Progenitor cell of endocrine pancreas (in vitro differentiated cells): ENCODE results near the gene ANKRD33. TPM values are rescaled to one million over a fixed set of nuclear protein-coding genes. Genes with fewer than 3 reads are reported as not detected.

Source experiments
- DNase-seq: peaks from one replicate; pipeline ENCODE4 v3.0.0; 2021; ENCODE audit warnings: low spot score; ENCODE audit not compliant: unreplicated experiment
- H3K27ac Mint-ChIP-seq: 2 replicates; pipeline ENCODE4 v1.8.0; 2021; ENCODE audit warnings: mild to moderate bottlenecking, moderate library complexity, mixed read lengths
- H3K27me3 Mint-ChIP-seq: 2 replicates; pipeline ENCODE4 v1.8.0; 2021; ENCODE audit warnings: mixed read lengths
- H3K36me3 Mint-ChIP-seq: 2 replicates; pipeline ENCODE4 v1.8.0; 2022; ENCODE audit warnings: mixed read lengths; ENCODE audit not compliant: insufficient read depth
- H3K4me1 Mint-ChIP-seq: 2 replicates; pipeline ENCODE4 v1.8.0; 2021; ENCODE audit warnings: low read depth, mixed read lengths
- H3K4me3 Mint-ChIP-seq: 2 replicates; pipeline ENCODE4 v1.8.0; 2021; ENCODE audit warnings: low read depth, mild to moderate bottlenecking, moderate library complexity, mixed read lengths
- H3K9me3 Mint-ChIP-seq: 2 replicates; pipeline ENCODE4 v1.8.0; 2021; ENCODE audit warnings: low read depth, mixed read lengths
- total RNA-seq: library from RNA; stranded (reverse); gene quantifications from 2 replicates; pipeline ENCODE4 v1.2.1, GENCODE V29; 2021
- TF ChIP-seq, protein P1 (sequence below): fragments of 200-600 bp; sonication (generic); IDR thresholded peaks from one replicate; pipeline ENCODE4 v1.5.0; 2021; ENCODE audit warnings: antibody characterized with exemption, mild to moderate bottlenecking; ENCODE audit not compliant: unreplicated experiment

Gene ANKRD33
- total RNA-seq, 1 donor from 2014 or later, result 0.14 TPM

DNA sequence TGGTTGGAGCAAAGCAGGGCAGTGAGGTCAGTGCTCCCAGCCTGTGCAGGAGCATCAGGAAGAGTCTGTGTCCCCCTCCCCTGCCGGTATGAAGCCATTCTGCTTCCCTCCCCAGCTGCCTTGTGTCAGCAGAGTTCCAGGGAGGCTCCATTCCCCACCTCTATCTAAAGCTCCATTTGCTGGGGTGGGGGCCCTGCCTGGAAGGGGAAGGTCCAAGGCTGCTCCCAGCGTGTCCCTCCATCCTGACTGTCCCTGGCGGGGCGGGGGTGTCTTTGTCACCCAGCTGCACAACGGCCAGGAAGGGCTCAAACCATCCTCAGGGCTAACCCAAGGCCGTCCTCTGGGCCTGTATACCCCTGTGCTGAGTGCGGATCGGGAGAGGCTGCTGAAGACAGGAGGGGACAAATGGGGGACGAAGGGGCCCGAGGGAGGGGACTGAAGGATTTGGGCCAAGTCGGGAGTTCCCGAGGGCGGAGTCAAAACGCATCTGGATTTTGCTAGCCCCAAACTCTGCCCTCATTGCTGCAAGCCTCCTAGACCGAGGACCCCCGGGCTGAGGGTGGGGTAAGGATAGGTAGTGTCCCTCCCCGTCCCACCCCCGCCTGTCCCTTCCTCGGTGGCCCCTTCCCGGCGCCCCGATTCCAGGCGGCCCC is 18.7 kb downstream of the ANKRD33 start:
- Mint-ChIP-seq H3K4me1 (peaks cover 3% of the 10 kb centered on the region), H3K27me3 (peaks cover 44% of the 10 kb centered on the region), H3K36me3 (no peaks in the 10 kb centered on the region), H3K9me3 (no peaks in the 10 kb centered on the region), H3K4me3 (no peak overlapping the region), H3K27ac (no peak overlapping the region)
- TF ChIP-seq, protein P1, sequence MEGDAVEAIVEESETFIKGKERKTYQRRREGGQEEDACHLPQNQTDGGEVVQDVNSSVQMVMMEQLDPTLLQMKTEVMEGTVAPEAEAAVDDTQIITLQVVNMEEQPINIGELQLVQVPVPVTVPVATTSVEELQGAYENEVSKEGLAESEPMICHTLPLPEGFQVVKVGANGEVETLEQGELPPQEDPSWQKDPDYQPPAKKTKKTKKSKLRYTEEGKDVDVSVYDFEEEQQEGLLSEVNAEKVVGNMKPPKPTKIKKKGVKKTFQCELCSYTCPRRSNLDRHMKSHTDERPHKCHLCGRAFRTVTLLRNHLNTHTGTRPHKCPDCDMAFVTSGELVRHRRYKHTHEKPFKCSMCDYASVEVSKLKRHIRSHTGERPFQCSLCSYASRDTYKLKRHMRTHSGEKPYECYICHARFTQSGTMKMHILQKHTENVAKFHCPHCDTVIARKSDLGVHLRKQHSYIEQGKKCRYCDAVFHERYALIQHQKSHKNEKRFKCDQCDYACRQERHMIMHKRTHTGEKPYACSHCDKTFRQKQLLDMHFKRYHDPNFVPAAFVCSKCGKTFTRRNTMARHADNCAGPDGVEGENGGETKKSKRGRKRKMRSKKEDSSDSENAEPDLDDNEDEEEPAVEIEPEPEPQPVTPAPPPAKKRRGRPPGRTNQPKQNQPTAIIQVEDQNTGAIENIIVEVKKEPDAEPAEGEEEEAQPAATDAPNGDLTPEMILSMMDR, result no peak
- DNase-seq, result no peak

DNA sequence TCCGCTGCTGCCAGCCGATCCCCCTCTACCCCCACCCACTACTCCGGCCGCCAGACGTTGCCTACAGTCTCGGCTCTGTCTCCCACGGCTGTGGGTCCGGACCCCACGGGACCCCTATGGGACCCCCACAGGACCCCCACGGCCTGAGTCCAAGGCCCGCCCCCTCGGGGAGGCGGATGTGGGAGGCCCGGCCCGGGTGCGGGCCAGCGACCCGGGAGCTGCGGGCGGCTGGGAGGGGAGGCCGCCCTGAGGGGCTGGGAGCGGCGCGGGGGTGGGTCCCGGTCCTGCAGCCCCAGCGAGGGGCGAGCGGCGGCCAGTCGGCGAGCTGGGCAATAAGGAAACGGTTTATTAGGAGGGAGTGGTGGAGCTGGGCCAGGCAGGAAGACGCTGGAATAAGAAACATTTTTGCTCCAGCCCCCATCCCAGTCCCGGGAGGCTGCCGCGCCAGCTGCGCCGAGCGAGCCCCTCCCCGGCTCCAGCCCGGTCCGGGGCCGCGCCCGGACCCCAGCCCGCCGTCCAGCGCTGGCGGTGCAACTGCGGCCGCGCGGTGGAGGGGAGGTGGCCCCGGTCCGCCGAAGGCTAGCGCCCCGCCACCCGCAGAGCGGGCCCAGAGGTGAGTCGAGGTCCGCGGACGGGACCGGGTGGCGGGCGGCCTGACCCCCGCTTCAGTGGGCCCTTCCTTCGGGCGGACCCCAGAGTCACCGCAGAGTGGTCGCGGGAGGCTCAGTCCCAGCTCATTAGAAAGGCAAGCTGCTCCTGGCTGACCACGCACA is 19.4 kb downstream of the ANKRD33 start, which contains the start of gene ACVRL1:
ACVRL1 (plus strand) TSS at position 422 of the 773 bp plus-strand sequence. CDS start 4,971 bp downstream, outside the sequence.
- no peak for DNase-seq
- H3K9me3 Mint-ChIP-seq, result no peaks in the 10 kb centered on the region
- peaks cover 49% of the 10 kb centered on the region for H3K27me3 Mint-ChIP-seq
- H3K27ac Mint-ChIP-seq, result no peak within 1 kb of the TSS
- TF ChIP-seq, protein P1, result no peak
- H3K36me3 Mint-ChIP-seq, result no peaks in the 10 kb centered on the region
- peaks cover 3% of the 10 kb centered on the region for H3K4me1 Mint-ChIP-seq
- no peak within 1 kb of the TSS for H3K4me3 Mint-ChIP-seq

DNA sequence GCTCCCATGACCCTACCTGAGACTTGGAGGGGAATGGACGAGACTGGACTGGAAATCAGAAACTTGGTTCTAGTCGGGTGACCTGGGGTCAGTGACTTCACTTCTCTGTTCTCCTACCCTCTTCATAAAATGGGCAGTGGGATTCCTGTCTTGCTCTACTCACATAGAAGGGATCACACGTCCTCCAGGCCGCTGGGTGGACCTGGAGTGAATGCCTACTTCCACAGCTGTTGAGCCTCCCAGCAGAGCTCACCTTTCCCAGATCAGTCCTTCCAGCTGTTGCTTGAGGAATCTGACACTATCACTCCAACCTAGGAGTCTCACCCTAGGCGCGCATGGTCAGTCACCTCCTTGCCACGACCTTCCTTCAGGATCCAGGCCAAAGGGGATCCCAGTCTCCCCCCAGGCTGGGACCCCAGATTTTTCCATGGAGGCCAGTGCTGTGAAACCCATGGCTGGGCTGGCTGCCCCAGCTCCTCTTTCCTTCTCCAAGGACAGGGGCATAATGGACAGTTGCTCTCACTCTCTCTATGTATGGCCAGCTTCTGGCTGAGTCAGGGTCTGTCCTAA is 20.0 kb downstream of the ANKRD33 start:
- no peak for DNase-seq
- no peaks in the 10 kb centered on the region for H3K36me3 Mint-ChIP-seq
- H3K27ac Mint-ChIP-seq, result no peak overlapping the region
- peaks cover 54% of the 10 kb centered on the region for H3K27me3 Mint-ChIP-seq
- H3K4me3 Mint-ChIP-seq, result no peak overlapping the region
- H3K4me1 Mint-ChIP-seq, result peaks cover 3% of the 10 kb centered on the region
- no peaks in the 10 kb centered on the region for H3K9me3 Mint-ChIP-seq
- TF ChIP-seq, protein P1, result no peak

DNA sequence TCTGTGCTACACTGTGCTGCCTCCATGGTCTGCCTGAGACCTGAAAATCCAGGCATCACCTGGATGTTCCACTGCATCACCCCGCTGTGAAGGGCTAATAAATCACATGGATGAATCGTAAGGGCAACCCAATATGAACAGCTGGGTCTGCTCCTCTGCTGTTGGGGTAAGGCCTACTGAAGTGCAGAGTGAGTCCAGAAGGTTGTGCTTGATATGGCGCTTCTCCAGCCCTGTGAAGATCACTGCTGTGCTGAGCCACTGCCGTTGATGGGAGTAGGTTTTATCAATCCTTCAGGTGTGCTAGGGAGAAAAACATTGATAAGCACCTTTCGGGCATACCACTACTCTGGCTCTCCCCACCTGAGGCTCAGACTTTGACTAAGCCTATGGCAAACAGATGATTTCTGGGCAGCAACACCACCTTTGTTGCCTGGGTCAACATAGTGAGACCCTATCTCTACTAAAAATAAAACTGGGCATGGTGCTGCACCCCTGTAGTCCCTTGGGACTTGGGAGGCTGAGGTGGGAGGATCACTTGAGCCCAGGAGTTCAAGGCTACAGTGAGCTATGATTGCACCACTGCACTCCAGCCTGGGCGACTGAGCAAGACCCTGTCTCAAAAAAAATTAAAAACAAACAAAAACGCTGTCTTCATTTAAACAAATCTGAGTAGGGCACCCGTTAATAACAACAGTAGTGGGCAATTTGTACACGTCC is 21.1 kb downstream of the ANKRD33 start:
- Mint-ChIP-seq H3K4me3 (no peak overlapping the region), H3K36me3 (no peaks in the 10 kb centered on the region)

More for the DNA sequence above, 21.1 kb downstream of the ANKRD33 start:
- no peak for DNase-seq
- TF ChIP-seq, protein P1, result no peak
- Mint-ChIP-seq H3K9me3 (no peaks in the 10 kb centered on the region), H3K27me3 (peaks cover 55% of the 10 kb centered on the region), H3K27ac (no peak overlapping the region), H3K4me1 (peaks cover 2% of the 10 kb centered on the region)
